GM08714 (cell line): Measurements from ENCODE around the gene TAF11L8.
"Not testable (repeated sequence)": the region's sequence is repeated elsewhere in the genome, so short reads cannot be mapped to it uniquely, and the experiment has no call there.

Experiments used
- H3K4me3 ChIP-seq: fragments of 200-500 bp; sonication (Bioruptor generic); 2 replicates; pipeline ENCODE4 v1.5.1; 2014; ENCODE audit warnings: mild to moderate bottlenecking, low read length, inconsistent platforms
- ZNF274 ChIP-seq: IDR thresholded peaks from 2 replicates; pipeline ENCODE4 v1.6.1; 2012; ENCODE audit warnings: mild to moderate bottlenecking, low read depth, low read length

TAF11L8 gene

DNA sequence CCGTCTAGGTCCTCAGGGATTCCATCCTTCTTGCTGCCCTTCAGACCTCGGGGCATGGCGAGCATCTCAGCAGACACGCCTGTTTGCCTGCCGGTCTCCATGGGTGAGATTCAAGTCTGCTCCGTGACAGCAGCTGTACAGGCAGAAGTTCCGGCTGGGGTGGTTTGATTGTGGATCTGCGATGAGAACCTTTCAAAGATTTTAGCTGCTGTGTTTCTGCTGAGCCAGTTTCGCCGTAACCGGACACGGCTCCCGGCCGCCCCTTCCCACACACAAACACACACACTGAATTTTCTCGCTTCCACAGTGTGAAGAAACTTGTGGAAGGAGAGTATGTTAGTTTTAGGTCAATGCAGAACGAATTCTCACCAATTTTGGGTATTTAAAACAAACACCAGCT, at the start of gene TAF11L8:
Gene TAF11L8 (minus strand): TSS at position 101 of the 400 bp plus-strand sequence.
- H3K4me3 ChIP-seq: not testable (repeated sequence)

DNA sequence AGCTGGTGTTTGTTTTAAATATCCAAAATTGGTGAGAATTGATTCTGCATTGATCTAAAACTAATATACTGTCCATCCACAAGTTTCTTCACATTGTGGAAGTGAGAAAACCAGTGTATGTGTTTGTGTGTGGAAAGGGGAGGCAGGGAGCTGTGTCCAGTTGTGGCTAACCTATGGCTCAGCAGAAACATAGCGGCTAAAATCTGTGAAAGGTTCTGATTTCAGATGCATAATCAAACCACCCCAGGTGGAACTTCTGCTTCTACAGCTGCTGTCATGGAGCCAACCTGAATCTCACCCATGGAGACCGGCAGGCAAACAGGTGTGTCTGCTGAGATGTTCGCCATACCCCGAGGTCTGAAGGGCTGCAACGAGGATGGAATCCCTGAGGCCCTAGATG, 43.4 kb upstream of the TAF11L8 start, which contains the start of gene TAF11L14:
Gene TAF11L14 (plus strand): TSS at position 301 of the 400 bp plus-strand sequence.
- H3K4me3 ChIP-seq: no peak within 1 kb of the TSS
- no peak for TF ChIP-seq ZNF274

DNA sequence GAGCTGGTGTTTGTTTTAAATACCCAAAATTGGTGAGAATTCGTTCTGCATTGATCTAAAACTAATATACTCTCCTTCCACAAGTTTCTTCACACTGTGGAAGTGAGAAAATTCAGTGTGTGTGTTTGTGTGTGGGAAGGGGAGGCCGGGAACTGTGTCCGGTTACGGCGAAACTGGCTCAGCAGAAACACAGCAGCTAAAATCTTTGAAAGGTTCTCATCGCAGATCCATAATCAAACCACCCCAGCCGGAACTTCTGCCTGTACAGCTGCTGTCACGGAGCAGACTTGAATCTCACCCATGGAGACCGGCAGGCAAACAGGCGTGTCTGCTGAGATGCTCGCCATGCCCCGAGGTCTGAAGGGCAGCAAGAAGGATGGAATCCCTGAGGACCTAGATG, 41.0 kb upstream of the TAF11L8 start, which contains the start of gene TAF11L13:
Gene TAF11L13 (plus strand): TSS at position 301 of the 400 bp plus-strand sequence.
- H3K4me3 ChIP-seq: not testable (repeated sequence)

DNA sequence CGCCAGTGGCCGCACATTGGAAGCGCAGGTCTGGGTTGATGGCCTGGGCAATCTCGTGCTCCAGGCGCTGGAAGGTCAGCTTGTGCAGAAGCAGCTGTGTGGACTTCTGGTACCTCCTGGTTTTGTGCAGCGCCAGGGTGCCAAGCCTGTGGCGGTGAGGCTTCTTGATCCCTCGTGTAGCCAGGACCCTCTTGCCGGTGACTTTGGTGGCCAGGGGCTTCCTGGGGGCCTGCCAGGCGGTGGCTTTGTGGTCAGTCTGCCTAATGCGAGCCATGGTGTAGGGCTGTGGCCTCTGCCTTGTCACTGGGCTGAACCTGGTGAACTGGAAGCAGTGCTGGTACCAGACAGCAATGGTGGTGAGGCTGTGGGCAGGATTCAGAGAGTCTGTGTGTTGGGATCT, 34.9 kb upstream of the TAF11L8 start:
- no peak overlapping the region for H3K4me3 ChIP-seq
- TF ChIP-seq ZNF274: no peak

DNA sequence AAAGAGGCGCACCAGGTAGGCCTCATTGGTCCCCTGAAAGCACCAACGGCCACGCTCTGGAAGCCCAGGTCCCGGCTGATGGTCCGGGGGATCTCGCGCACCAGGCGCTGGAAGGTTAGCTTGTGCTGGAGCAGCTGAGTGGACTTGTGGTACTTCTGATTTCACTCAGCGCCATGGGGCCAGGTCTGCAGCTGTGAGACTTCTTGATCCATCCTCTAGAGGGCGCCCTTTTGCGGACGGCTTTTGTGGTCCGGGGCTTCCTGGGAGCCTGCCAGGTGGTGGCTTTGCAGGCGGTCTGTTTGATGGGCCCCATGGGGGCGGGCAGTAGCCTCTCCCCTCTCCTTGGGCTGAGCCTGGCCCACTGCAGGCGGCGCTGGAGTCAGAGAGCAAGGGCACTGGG, 29.9 kb upstream of the TAF11L8 start:
- TF ChIP-seq ZNF274: no peak
- no peak overlapping the region for H3K4me3 ChIP-seq

DNA sequence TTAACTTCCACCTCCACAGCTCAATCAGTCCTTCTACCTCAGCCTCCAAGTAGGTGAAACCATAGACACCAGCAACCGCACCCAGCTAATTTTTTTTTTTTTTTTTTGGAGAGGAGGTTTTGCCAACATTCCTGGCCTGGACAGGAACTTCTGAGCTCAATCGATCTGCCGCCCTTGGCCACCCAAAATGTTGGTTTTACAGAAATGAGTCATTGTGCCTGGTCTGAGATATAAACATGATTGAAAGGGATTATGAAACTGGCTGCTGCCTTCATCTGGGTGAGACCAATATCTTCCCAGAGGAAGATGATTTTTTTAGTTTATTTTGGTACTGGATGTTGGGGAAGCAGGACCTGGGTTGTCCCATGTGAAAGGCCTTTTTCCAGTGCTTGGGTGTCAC, 28.6 kb upstream of the TAF11L8 start:
- no peak overlapping the region for H3K4me3 ChIP-seq
- TF ChIP-seq ZNF274: no peak

DNA sequence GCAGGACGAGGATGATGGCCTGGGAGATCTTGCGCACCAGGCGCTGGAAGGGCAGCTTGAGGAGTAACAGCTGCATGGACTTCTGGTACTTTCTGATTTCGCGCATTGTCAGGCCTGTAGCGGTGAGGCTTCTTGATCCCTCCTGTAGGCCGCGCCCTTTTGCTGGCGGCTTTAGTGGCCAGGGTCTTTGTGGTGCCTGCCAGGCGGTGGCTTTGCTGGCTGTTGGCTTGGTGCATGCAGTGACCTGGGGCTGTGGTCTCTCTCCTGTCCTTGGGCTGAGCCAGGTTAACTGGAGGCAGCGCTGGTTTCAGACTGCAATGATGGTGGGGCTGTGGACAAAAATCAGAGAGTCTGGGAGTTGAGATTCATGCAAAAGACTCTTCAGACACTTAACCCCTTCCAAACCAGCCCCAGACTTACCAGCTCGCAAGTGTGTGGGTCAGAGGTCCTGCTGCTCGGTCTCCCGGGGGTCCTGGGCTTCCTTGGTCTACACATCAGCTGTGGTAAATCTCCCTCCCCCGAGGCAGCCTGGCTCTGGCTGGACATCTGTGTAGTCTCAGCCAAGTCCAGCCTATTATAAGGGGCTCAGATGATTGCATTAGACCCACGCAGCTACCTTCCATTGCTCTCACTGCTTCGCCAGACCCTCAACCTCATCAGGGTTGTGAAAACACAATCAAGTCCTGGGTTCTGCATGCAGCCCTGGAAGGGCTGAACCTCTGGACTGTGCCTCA, 24.3 kb upstream of the TAF11L8 start:
- TF ChIP-seq ZNF274: no peak
- H3K4me3 ChIP-seq: no peak overlapping the region

DNA sequence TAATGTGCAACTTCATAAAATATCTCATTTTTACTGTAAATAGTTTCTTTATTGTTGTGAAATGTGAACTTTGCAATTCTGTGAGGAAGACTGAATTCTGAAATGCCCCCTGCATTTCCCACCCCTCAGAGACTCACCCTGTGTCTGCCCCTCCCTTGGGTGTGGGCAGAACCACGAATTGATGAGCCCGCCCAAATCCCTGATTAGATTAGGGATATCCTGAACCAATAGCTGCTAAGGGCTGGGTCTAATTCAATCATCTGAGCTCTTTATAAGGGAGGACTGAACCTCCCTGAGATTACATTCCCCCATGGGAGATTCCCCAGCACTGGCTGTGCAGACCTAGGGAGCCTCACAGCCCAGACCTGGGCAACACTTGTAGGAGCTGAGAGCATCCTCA, 19.3 kb upstream of the TAF11L8 start, which contains the start of gene TAF11L12:
Gene TAF11L12 (plus strand): TSS at position 301 of the 400 bp plus-strand sequence.
- H3K4me3 ChIP-seq: not testable (repeated sequence)

DNA sequence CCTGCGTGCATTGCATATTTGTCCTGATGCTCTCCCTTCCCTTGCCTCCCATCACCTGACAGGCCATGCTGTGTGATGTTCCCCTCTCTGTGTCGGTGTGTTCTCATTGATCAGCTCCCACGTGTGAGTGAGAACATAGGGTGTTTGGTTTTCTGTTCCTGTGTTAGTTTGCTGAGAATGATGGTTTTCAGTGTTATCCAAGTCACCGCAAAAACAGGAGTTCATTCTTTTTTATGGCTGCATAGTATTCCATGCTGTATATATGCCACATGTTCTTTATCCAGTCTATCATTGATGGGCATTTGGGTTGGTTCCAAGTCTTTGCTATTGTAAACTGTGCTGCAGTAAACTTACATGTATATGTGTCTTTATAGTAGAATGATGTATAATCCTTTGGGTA, 16.7 kb upstream of the TAF11L8 start:
- H3K4me3 ChIP-seq: not testable (repeated sequence)

DNA sequence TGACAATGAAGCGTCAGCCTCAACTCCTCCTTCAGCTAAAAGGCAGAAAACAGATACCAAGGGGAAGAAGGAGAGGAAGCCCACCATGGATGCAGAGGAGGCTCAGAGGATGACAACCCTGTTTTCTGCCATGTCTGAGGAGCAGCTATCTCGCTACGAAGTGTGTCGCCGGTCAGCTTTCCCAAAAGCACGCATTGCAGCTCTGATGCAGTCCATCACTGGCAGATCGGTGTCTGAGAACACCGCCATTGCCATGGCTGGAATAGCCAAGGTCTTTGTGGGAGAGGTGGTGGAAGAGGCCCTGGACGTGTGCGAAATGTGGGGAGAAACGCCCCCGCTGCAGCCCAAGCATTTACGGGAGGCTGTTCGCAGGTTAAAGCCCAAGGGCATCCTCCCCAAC, 14.2 kb upstream of the TAF11L8 start:
- TF ChIP-seq ZNF274: no peak
- H3K4me3 ChIP-seq: no peak overlapping the region

DNA sequence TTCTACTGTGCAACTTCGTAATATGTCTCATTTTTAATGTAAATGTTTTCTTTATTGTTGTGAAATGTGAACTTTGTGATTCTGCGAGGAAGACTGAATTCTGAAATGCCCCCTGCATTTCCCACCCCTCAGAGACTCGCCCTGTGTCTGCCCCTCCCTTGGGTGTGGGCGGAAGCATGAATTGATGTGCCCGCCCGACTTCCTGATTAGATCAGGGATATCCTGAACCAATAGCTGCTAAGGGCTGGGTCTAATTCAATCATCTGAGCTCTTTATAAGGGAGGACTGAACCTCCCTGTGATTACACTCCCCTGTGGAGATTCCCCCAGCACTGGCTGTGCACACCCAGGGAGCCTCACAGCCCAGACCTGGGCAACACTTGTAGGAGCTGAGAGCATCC, 13.1 kb upstream of the TAF11L8 start, which contains the start of gene TAF11L11:
Gene TAF11L11 (plus strand): TSS at position 304 of the 400 bp plus-strand sequence.
- H3K4me3 ChIP-seq: not testable (repeated sequence)

DNA sequence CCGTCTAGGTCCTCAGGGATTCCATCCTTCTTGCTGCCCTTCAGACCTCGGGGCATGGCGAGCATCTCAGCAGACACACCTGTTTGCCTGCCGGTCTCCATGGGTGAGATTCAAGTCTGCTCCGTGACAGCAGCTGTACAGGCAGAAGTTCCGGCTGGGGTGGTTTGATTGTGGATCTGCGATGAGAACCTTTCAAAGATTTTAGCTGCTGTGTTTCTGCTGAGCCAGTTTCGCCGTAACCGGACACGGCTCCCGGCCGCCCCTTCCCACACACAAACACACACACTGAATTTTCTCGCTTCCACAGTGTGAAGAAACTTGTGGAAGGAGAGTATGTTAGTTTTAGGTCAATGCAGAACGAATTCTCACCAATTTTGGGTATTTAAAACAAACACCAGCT, 7.0 kb upstream of the TAF11L8 start, which contains the start of gene TAF11L10:
Gene TAF11L10 (minus strand): TSS at position 101 of the 400 bp plus-strand sequence.
- not testable (repeated sequence) for H3K4me3 ChIP-seq

DNA sequence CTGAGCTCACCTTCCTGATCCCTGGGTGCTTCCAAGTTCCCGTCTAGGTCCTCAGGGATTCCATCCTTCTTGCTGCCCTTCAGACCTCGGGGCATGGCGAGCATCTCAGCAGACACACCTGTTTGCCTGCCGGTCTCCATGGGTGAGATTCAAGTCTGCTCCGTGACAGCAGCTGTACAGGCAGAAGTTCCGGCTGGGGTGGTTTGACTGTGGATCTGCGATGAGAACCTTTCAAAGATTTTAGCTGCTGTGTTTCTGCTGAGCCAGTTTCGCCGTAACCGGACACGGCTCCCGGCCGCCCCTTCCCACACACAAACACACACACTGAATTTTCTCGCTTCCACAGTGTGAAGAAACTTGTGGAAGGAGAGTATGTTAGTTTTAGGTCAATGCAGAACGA, 3.5 kb upstream of the TAF11L8 start, which contains the start of gene TAF11L9:
Gene TAF11L9 (minus strand): TSS at position 140 of the 400 bp plus-strand sequence.
- H3K4me3 ChIP-seq: not testable (repeated sequence)

DNA sequence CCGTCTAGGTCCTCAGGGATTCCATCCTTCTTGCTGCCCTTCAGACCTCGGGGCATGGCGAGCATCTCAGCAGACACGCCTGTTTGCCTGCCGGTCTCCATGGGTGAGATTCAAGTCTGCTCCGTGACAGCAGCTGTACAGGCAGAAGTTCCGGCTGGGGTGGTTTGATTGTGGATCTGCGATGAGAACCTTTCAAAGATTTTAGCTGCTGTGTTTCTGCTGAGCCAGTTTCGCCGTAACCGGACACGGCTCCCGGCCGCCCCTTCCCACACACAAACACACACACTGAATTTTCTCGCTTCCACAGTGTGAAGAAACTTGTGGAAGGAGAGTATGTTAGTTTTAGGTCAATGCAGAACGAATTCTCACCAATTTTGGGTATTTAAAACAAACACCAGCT, 5.1 kb downstream of the TAF11L8 start, which contains the start of gene TAF11L7:
Gene TAF11L7 (minus strand): TSS at position 101 of the 400 bp plus-strand sequence.
- not testable (repeated sequence) for H3K4me3 ChIP-seq
